ENCODE measurements around the gene STPG1. TPM values are rescaled to one million over a fixed set of nuclear protein-coding genes. Genes with fewer than 3 reads are reported as not detected.
A peak's percentile ranks its signal among the peaks of the same experiment; 100 is the strongest.

STPG1 gene
- polyA plus RNA-seq, 2 donors, result 4.8 to 8.8 TPM

GRCh38 chr1:24409535-24409934, 4.0 kb downstream of the STPG1 start:
- no peaks in the 10 kb centered on the region for H3K36me3 ChIP-seq (ENCODE audit: control insufficient read depth in 2 of 2, insufficient read depth in 2 of 2, low read length in 1 of 2)
- WGBS, 2 donors, result 44 to 59% methylated on average over 3 of the region's 3 CpGs
- H3K27me3 ChIP-seq (ENCODE audit: control insufficient read depth in 1 of 2, insufficient read depth in 2 of 2, low read length in 2 of 2), result no peaks in the 10 kb centered on the region
- H3K4me3 ChIP-seq (ENCODE audit: low read depth in 1 of 2, low read length in 2 of 2), result no peak overlapping the region
- H3K9me3 ChIP-seq (ENCODE audit: control insufficient read depth in 2 of 2, insufficient read depth in 1 of 2, low read depth in 1 of 2, low read length in 1 of 2), result no peaks in the 10 kb centered on the region
- no peak overlapping the region for H3K27ac ChIP-seq (ENCODE audit: low read depth in 2 of 2, low read length in 1 of 2)
- no peaks in the 10 kb centered on the region for H3K4me1 ChIP-seq (ENCODE audit: control insufficient read depth in 2 of 2, insufficient read depth in 2 of 2, low read length in 1 of 2)

- no peaks in the 10 kb centered on the region for H3K36me3 ChIP-seq (ENCODE audit: control insufficient read depth in 2 of 2, insufficient read depth in 2 of 2, low read length in 1 of 2)
- 78 to 80% methylated on average over 1 of the region's 1 CpG for WGBS, 2 donors
- no peaks in the 10 kb centered on the region for H3K27me3 ChIP-seq (ENCODE audit: control insufficient read depth in 1 of 2, insufficient read depth in 2 of 2, low read length in 2 of 2)
- H3K4me1 ChIP-seq (ENCODE audit: control insufficient read depth in 2 of 2, insufficient read depth in 2 of 2, low read length in 1 of 2), result no peaks in the 10 kb centered on the region
- no peaks in the 10 kb centered on the region for H3K9me3 ChIP-seq (ENCODE audit: control insufficient read depth in 2 of 2, insufficient read depth in 1 of 2, low read depth in 1 of 2, low read length in 1 of 2)
- no peak overlapping the region for H3K4me3 ChIP-seq (ENCODE audit: low read depth in 1 of 2, low read length in 2 of 2)
- H3K27ac ChIP-seq (ENCODE audit: low read depth in 2 of 2, low read length in 1 of 2), result no peak overlapping the region
These were observed 6.8 kb downstream of the STPG1 start for GRCh38 chr1:24406788-24407187.

- H3K4me3 ChIP-seq (ENCODE audit: low read depth in 1 of 2, low read length in 2 of 2), result no peak overlapping the region
- WGBS, 2 donors, result 91 to 94% methylated on average over 4 of the region's 4 CpGs
- no peak overlapping the region for H3K27ac ChIP-seq (ENCODE audit: low read depth in 2 of 2, low read length in 1 of 2)
- H3K27me3 ChIP-seq (ENCODE audit: control insufficient read depth in 1 of 2, insufficient read depth in 2 of 2, low read length in 2 of 2), result no peaks in the 10 kb centered on the region
- H3K36me3 ChIP-seq (ENCODE audit: control insufficient read depth in 2 of 2, insufficient read depth in 2 of 2, low read length in 1 of 2), result no peaks in the 10 kb centered on the region
- H3K4me1 ChIP-seq (ENCODE audit: control insufficient read depth in 2 of 2, insufficient read depth in 2 of 2, low read length in 1 of 2), result no peaks in the 10 kb centered on the region
- no peaks in the 10 kb centered on the region for H3K9me3 ChIP-seq (ENCODE audit: control insufficient read depth in 2 of 2, insufficient read depth in 1 of 2, low read depth in 1 of 2, low read length in 1 of 2)
These were observed 9.8 kb downstream of the STPG1 start for GRCh38 chr1:24403806-24404205.

GRCh38 chr1:24400065-24400464, 13.5 kb downstream of the STPG1 start:
- H3K9me3 ChIP-seq (ENCODE audit: control insufficient read depth in 2 of 2, insufficient read depth in 1 of 2, low read depth in 1 of 2, low read length in 1 of 2), result no peaks in the 10 kb centered on the region
- 38 to 47% methylated on average over 1 of the region's 1 CpG for WGBS, 2 donors
- H3K4me3 ChIP-seq (ENCODE audit: low read depth in 1 of 2, low read length in 2 of 2), result no peak overlapping the region
- no peaks in the 10 kb centered on the region for H3K27me3 ChIP-seq (ENCODE audit: control insufficient read depth in 1 of 2, insufficient read depth in 2 of 2, low read length in 2 of 2)
- H3K27ac ChIP-seq (ENCODE audit: low read depth in 2 of 2, low read length in 1 of 2), result no peak overlapping the region
- no peaks in the 10 kb centered on the region for H3K36me3 ChIP-seq (ENCODE audit: control insufficient read depth in 2 of 2, insufficient read depth in 2 of 2, low read length in 1 of 2)
- H3K4me1 ChIP-seq (ENCODE audit: control insufficient read depth in 2 of 2, insufficient read depth in 2 of 2, low read length in 1 of 2), result no peaks in the 10 kb centered on the region

GRCh38 chr1:24393892-24394291, 19.7 kb downstream of the STPG1 start:
- no peak overlapping the region for H3K27ac ChIP-seq (ENCODE audit: low read depth in 2 of 2, low read length in 1 of 2)
- H3K4me3 ChIP-seq (ENCODE audit: low read depth in 1 of 2, low read length in 2 of 2), result no peak overlapping the region
- WGBS, 2 donors, result 71 to 76% methylated on average over 6 of the region's 6 CpGs

GRCh38 chr1:24392982-24393650, 20.5 kb downstream of the STPG1 start:
- no peaks in the 10 kb centered on the region for H3K9me3 ChIP-seq (ENCODE audit: control insufficient read depth in 2 of 2, insufficient read depth in 1 of 2, low read depth in 1 of 2, low read length in 1 of 2)
- peak overlapping the region in 1 of 2 donors; percentile 52 for H3K27ac ChIP-seq (ENCODE audit: low read depth in 2 of 2, low read length in 1 of 2)
- H3K4me1 ChIP-seq (ENCODE audit: control insufficient read depth in 2 of 2, insufficient read depth in 2 of 2, low read length in 1 of 2), result no peaks in the 10 kb centered on the region
- no peaks in the 10 kb centered on the region for H3K27me3 ChIP-seq (ENCODE audit: control insufficient read depth in 1 of 2, insufficient read depth in 2 of 2, low read length in 2 of 2)
- WGBS, 2 donors, result 59 to 73% methylated on average over 4 of the region's 4 CpGs
- no peak overlapping the region for H3K4me3 ChIP-seq (ENCODE audit: low read depth in 1 of 2, low read length in 2 of 2)
- H3K36me3 ChIP-seq (ENCODE audit: control insufficient read depth in 2 of 2, insufficient read depth in 2 of 2, low read length in 1 of 2), result no peaks in the 10 kb centered on the region

More at GRCh38 chr1:24393892-24394291, 19.7 kb downstream of the STPG1 start:
- Histone ChIP-seq H3K4me1 (ENCODE audit: control insufficient read depth in 2 of 2, insufficient read depth in 2 of 2, low read length in 1 of 2) (no peaks in the 10 kb centered on the region), H3K9me3 (ENCODE audit: control insufficient read depth in 2 of 2, insufficient read depth in 1 of 2, low read depth in 1 of 2, low read length in 1 of 2) (no peaks in the 10 kb centered on the region), H3K36me3 (ENCODE audit: control insufficient read depth in 2 of 2, insufficient read depth in 2 of 2, low read length in 1 of 2) (no peaks in the 10 kb centered on the region), H3K27me3 (ENCODE audit: control insufficient read depth in 1 of 2, insufficient read depth in 2 of 2, low read length in 2 of 2) (no peaks in the 10 kb centered on the region)

GRCh38 chr1:24392604-24392946, 21.0 kb downstream of the STPG1 start:
- Histone ChIP-seq H3K4me1 (ENCODE audit: control insufficient read depth in 2 of 2, insufficient read depth in 2 of 2, low read length in 1 of 2) (no peaks in the 10 kb centered on the region), H3K27ac (ENCODE audit: low read depth in 2 of 2, low read length in 1 of 2) (peak overlapping the region; percentile 91 to 92)
- WGBS, 2 donors, result 84 to 87% methylated on average over 4 of the region's 4 CpGs

GRCh38 chr1:24391882-24392603, 21.5 kb downstream of the STPG1 start:
- H3K4me3 ChIP-seq (ENCODE audit: low read depth in 1 of 2, low read length in 2 of 2), result no peak overlapping the region
- WGBS, 2 donors, result 22 to 28% methylated on average over 11 of the region's 11 CpGs
- H3K9me3 ChIP-seq (ENCODE audit: control insufficient read depth in 2 of 2, insufficient read depth in 1 of 2, low read depth in 1 of 2, low read length in 1 of 2), result no peaks in the 10 kb centered on the region
- H3K27me3 ChIP-seq (ENCODE audit: control insufficient read depth in 1 of 2, insufficient read depth in 2 of 2, low read length in 2 of 2), result no peaks in the 10 kb centered on the region
- H3K4me1 ChIP-seq (ENCODE audit: control insufficient read depth in 2 of 2, insufficient read depth in 2 of 2, low read length in 1 of 2), result no peaks in the 10 kb centered on the region
- no peaks in the 10 kb centered on the region for H3K36me3 ChIP-seq (ENCODE audit: control insufficient read depth in 2 of 2, insufficient read depth in 2 of 2, low read length in 1 of 2)
- H3K27ac ChIP-seq (ENCODE audit: low read depth in 2 of 2, low read length in 1 of 2), result peak overlapping the region; percentile 91 to 92

More at GRCh38 chr1:24392604-24392946, 21.0 kb downstream of the STPG1 start:
- Histone ChIP-seq H3K27me3 (ENCODE audit: control insufficient read depth in 1 of 2, insufficient read depth in 2 of 2, low read length in 2 of 2) (no peaks in the 10 kb centered on the region), H3K4me3 (ENCODE audit: low read depth in 1 of 2, low read length in 2 of 2) (no peak overlapping the region), H3K9me3 (ENCODE audit: control insufficient read depth in 2 of 2, insufficient read depth in 1 of 2, low read depth in 1 of 2, low read length in 1 of 2) (no peaks in the 10 kb centered on the region), H3K36me3 (ENCODE audit: control insufficient read depth in 2 of 2, insufficient read depth in 2 of 2, low read length in 1 of 2) (no peaks in the 10 kb centered on the region)

GRCh38 chr1:24390924-24391782, 22.4 kb downstream of the STPG1 start:
- no peaks in the 10 kb centered on the region for H3K27me3 ChIP-seq (ENCODE audit: control insufficient read depth in 1 of 2, insufficient read depth in 2 of 2, low read length in 2 of 2)
- no peaks in the 10 kb centered on the region for H3K9me3 ChIP-seq (ENCODE audit: control insufficient read depth in 2 of 2, insufficient read depth in 1 of 2, low read depth in 1 of 2, low read length in 1 of 2)
- H3K4me1 ChIP-seq (ENCODE audit: control insufficient read depth in 2 of 2, insufficient read depth in 2 of 2, low read length in 1 of 2), result peaks cover 0 to 7% of the 10 kb centered on the region in 2 donors
- 9 to 12% methylated on average over 12 of the region's 12 CpGs for WGBS, 2 donors
- H3K36me3 ChIP-seq (ENCODE audit: control insufficient read depth in 2 of 2, insufficient read depth in 2 of 2, low read length in 1 of 2), result no peaks in the 10 kb centered on the region
- no peak overlapping the region for H3K4me3 ChIP-seq (ENCODE audit: low read depth in 1 of 2, low read length in 2 of 2)
- peak overlapping the region; percentile 91 to 92 for H3K27ac ChIP-seq (ENCODE audit: low read depth in 2 of 2, low read length in 1 of 2)
